RWPE1 (cell line): ENCODE measurements around the gene OR4D9.
A peak's percentile ranks its signal among the peaks of the same experiment; 100 is the strongest.

Experiments
- CTCF ChIA-PET: fragments of 350-600 bp; sonication (Branson Sonifier 250); formaldehyde crosslinking; extraction: SDS; loops from one replicate; lab custom pipeline; 2021; lab: Yijun Ruan, JAX
- POLR2A ChIA-PET: fragments of 400-600 bp; formaldehyde crosslinking; extraction: SDS; loops from one replicate; lab custom pipeline; 2020; ENCODE audit warnings: antibody characterized with exemption; ENCODE audit not compliant: low non-redundant PET; lab: Yijun Ruan, JAX
- DNase-seq: peaks from one replicate; pipeline ENCODE4 v3.0.0; 2012; ENCODE audit warnings: low spot score
- H3K27ac ChIP-seq: fragments of 450-650 bp; 2 replicates; pipeline ENCODE4 v1.5.1; 2017
- TF ChIP-seq, protein P1 (sequence below): fragments of 450-650 bp; conservative IDR thresholded peaks from 2 replicates; pipeline ENCODE4 v1.5.1; 2017; ENCODE audit warnings: low read depth, mild to moderate bottlenecking

Gene OR4D9

DNA sequence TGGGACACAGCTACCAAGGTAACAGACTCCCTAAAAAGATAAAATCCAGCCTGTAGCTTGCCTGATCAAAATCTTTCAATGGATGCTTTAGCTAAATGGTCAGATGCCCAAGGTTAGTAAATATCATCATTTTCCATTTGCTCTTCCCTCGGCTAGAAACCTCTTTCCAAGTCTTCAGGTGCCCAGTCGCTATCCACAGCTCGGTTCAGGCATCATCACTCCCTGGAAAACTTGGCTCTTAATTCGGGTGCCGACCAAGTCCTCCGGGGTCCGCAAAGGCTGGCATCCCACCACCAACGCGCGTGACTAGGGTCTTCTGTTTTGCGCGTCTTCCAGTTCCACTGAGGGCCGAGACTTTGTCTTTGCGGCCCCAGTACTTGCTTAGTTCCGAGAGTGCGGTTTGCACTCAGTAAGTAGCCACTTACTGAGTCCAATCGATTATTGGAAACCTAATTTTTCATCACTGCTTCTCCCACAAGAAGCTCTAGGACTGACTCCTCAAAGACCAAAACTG is 44.3 kb downstream of the OR4D9 start:
- ChIA-PET CTCF (interaction anchor here (0.7 kb wide), 1 partner anchor 14 kb away, joined by 3 read pairs; no protein-coding TSS in a partner anchor), POLR2A (no interaction called here)
- no peak for DNase-seq
- H3K27ac ChIP-seq: no peak overlapping the region; the same call in 1 of the 2 replicates
- TF ChIP-seq, protein P1, sequence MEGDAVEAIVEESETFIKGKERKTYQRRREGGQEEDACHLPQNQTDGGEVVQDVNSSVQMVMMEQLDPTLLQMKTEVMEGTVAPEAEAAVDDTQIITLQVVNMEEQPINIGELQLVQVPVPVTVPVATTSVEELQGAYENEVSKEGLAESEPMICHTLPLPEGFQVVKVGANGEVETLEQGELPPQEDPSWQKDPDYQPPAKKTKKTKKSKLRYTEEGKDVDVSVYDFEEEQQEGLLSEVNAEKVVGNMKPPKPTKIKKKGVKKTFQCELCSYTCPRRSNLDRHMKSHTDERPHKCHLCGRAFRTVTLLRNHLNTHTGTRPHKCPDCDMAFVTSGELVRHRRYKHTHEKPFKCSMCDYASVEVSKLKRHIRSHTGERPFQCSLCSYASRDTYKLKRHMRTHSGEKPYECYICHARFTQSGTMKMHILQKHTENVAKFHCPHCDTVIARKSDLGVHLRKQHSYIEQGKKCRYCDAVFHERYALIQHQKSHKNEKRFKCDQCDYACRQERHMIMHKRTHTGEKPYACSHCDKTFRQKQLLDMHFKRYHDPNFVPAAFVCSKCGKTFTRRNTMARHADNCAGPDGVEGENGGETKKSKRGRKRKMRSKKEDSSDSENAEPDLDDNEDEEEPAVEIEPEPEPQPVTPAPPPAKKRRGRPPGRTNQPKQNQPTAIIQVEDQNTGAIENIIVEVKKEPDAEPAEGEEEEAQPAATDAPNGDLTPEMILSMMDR: no peak

DNA sequence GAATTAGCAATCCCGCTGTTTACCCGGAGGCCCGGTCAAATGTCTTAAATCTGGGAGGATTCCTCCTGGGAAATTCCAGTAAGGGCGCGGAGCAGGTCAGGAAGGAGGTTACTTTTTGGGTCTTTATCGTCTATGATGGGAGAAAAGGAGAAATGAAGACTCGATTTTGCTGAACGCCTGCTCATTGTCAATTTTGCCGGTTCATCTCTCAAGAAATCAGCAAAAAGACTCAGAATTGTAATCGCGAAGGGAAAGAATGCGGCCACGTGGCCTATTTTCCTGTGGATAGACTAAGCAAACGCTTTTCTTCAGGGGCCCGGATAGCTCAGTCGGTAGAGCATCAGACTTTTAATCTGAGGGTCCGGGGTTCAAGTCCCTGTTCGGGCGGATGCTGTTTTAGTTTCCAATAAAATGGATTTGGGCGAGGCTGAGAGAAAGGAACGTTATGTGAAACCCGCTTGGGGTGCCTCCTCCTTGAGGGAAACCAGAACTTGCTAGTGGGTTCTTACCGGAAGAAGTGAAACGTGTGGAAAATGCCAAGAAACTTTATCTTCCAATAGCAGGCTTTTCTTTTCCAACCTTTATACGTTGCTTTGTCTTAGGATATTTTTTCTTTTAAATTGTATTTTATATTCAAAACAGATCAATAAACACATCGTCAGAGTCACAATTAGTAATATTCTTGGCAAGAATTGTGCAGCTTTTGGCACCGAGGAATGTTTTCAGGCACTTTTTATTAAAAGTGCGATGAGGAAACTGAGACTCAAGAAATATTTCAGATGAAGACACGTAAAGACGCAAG is 45.0 kb downstream of the OR4D9 start:
- DNase-seq: peak; percentile 43
- ChIA-PET POLR2A (no interaction called here), CTCF (no interaction called here)
- peak overlapping the region; percentile 43; the same call in 1 of the 2 replicates for H3K27ac ChIP-seq
- TF ChIP-seq, protein P1: no peak

DNA sequence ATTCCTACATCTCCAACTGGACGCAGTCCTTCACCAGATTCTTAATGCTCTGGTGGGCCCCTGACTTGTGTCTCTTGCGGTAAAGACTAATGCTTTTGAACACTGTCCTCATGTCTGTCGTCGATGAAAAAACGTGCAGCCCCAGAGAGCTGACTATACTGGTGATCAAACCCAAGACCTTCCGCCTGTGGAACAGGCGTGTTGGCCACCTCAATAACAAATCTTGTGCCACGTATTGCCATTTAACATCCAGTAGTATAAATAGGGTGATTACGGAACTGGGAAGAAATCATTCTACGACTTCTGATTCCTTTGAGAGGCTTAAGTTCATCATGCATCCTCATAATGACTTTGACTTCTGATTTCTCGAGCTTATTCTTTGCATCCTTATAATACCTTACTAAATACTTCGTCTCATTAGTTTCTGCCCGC is 45.6 kb downstream of the OR4D9 start:
- TF ChIP-seq, protein P1: no peak
- no peak for DNase-seq
- ChIA-PET POLR2A (no interaction called here), CTCF (interaction anchor here (0.5 kb wide), 2 partner anchors 338 to 385 kb away, joined by 3 to 4 read pairs; no protein-coding TSS in a partner anchor)
- H3K27ac ChIP-seq: peak overlapping the region; percentile 43; the same call in 1 of the 2 replicates

DNA sequence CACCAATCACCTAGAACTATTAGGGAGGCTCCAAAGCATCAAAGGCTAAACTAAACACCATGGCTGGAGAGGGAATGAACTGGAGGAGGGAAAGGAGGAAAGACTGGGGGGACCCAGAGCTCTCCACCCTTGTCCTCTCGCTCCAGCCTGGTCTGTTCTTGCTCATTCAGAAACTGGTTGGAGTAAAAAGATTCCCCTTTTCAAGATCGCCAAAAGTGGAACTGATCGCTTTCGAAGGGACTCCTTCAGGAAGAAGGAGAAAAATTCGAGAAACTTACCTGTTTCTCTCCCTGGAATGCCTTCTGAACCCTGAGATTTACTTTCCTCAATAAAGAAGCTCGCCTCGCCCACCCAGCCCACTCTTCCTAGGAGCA is 46.9 kb downstream of the OR4D9 start:
- TF ChIP-seq, protein P1: no peak
- DNase-seq: no peak
- H3K27ac ChIP-seq: no peak overlapping the region
- CTCF ChIA-PET: no interaction called here
- POLR2A ChIA-PET: no interaction called here

DNA sequence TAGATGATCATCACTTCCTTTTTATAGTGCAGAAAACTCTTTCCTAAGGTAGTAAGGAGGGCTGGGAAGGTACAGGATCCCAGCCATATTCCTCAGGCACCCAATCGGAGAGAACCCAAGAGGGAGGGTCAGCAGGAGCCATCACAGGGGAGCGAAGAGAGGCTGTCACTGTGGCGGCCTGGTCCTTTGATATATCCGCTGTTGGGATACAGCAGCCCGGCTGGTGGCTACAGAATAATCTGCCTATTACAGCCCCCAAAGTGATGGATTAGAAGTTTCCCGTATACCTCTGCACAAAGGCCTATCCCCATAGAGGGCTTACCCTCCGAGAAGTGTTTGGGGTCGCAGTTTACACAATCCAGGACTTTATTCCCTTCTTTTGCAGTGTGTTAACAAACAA is 48.5 kb downstream of the OR4D9 start:
- H3K27ac ChIP-seq: peak overlapping the region; percentile 95
- ChIA-PET POLR2A (no interaction called here), CTCF (interaction anchor here (0.7 kb wide), 1 partner anchor 49 kb away, joined by 5 read pairs; no protein-coding TSS in a partner anchor)
- TF ChIP-seq, protein P1: no peak
- no peak for DNase-seq

DNA sequence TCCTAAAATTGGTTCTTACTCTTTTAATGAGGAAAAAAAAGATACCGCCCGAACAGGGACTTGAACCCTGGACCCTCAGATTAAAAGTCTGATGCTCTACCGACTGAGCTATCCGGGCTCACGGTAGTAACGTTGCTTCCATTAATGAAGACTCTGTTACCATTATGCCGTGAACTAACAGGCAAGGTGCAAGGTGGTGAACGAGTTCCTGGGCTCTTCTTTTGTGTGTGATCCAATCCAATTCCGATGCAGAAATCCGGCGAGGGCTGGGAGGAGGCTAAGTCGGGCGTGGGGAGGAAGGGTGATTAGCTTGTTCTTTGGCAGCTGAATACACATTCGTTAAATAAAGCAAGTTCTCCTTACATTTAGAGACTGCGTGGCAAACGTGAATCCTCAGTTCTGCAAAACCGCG is 49.0 kb downstream of the OR4D9 start:
- ChIA-PET POLR2A (interaction anchor here (0.7 kb wide), 1 partner anchor 109 kb away, joined by 3 read pairs; the partner anchor contains the start of gene PATL1), CTCF (no interaction called here)
- H3K27ac ChIP-seq: peak overlapping the region; percentile 95
- TF ChIP-seq, protein P1: no peak
- peak; percentile 66 for DNase-seq
